T-helper 1 cell treated with Interleukin-12 subunit alpha and Interleukin-12 subunit beta and Interleukin-4 antibody, amounts not matched to agents 30 μg/mL and 1 μg/mL, for 36 hours (primary cell): ENCODE measurements around the gene MCC.

Source experiments
- H3K27ac Mint-ChIP-seq: one replicate; pipeline ENCODE4 v1.8.0; 2021; ENCODE audit warnings: mild to moderate bottlenecking, mixed read lengths
- H3K27me3 Mint-ChIP-seq: one replicate; pipeline ENCODE4 v1.8.0; 2021; ENCODE audit warnings: low read depth, mixed read lengths
- H3K36me3 Mint-ChIP-seq: one replicate; pipeline ENCODE4 v1.8.0; 2021; ENCODE audit warnings: low read depth, mixed read lengths
- H3K4me1 Mint-ChIP-seq: one replicate; pipeline ENCODE4 v1.8.0; 2021; ENCODE audit warnings: low read depth, mixed read lengths
- H3K4me3 Mint-ChIP-seq: one replicate; pipeline ENCODE4 v1.8.0; 2021; ENCODE audit warnings: mild to moderate bottlenecking, moderate library complexity, mixed read lengths
- H3K9me3 Mint-ChIP-seq: one replicate; pipeline ENCODE4 v1.8.0; 2021; ENCODE audit warnings: mixed read lengths

The MCC gene

DNA sequence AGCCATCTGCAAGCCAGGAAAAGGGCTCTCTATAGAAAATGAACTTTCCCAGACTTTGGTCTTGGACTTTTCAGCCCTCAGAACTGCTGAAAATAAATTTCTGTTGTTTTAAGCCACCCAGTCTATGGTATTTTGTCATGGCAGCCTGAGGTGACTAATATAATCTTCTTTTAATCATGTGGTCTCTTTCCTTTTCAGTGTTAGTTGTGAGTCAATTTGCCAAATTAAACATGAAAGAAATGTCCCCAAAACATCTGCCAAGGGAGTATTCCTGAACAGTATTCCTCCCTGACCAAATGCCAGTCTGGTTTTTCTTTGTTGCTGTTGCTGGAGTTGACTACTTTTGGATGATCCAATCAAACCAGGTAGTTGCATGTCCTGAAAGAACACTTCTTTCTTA lies 20.5 kb upstream of the MCC start:
- peaks cover 37% of the 10 kb centered on the region for H3K27me3 Mint-ChIP-seq
- no peak overlapping the region for H3K27ac Mint-ChIP-seq
- H3K9me3 Mint-ChIP-seq: peaks cover 4% of the 10 kb centered on the region
- H3K4me3 Mint-ChIP-seq: no peak overlapping the region
- H3K36me3 Mint-ChIP-seq: no peaks in the 10 kb centered on the region
- H3K4me1 Mint-ChIP-seq: peaks cover 5% of the 10 kb centered on the region

DNA sequence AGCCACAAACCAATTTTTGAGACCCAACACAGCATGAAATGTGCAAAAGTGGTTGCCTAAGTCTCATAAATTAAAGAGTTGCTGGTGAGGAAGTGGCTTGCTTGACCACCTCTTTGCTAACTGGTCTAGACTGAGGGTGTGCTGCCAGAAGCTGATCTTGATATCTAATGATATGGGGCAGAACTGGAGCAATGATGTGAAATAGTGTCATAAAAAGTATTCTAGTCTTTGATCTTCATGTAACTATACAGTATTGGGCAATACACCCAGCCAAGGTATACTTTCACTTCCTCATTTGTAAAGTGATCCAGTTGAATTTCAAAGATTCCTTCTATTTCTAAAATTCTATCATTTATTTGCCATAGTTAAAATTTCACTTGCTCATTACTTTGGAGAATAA lies 19.3 kb upstream of the MCC start:
- no peaks in the 10 kb centered on the region for H3K4me1 Mint-ChIP-seq

DNA sequence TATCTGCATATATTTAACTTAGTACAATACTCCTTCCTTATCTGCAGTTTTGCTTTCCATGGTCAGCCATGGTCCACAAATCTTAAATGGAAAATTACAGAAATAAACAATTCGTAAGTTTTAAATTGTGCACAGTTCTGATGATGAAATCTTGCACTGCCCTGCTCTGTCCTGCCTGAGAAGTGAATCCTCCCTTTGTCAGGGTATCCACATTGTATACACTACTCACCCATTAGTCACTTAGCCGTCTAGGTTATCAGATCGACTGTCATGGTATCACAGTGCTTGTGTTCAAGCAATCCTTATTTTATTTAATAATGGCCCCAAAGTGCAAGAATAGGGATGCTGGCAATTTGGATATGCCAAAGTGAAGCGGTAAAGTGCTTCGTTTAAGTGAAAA lies 16.9 kb upstream of the MCC start:
- Mint-ChIP-seq H3K4me3 (no peak overlapping the region), H3K9me3 (peaks cover under 1% of the 10 kb centered on the region), H3K36me3 (no peaks in the 10 kb centered on the region), H3K27me3 (peaks cover 54% of the 10 kb centered on the region), H3K27ac (no peak overlapping the region), H3K4me1 (no peaks in the 10 kb centered on the region)

More for the DNA sequence above, 19.3 kb upstream of the MCC start:
- Mint-ChIP-seq H3K9me3 (no peaks in the 10 kb centered on the region), H3K27ac (no peak overlapping the region), H3K36me3 (no peaks in the 10 kb centered on the region), H3K4me3 (no peak overlapping the region), H3K27me3 (peaks cover 40% of the 10 kb centered on the region)

DNA sequence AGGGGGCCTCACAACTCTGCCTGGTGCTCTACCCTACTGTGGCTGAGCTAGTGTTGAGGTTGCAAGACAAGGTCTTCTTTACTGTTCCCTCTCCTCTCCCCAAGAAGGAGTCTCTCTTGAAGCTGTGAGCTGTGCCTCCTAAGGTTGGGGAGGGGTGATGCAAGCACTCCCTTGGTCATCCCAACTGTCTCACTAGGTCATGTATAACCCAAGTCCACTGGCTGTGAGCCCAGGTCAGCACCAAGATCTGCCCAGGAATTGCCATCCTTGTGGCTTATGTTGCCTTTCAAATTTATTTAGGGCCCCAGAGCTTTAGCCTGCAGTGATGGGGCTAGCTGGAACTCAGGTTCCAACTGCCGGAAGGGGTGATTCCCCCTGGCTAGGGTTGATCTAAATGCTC lies 14.9 kb upstream of the MCC start:
- Mint-ChIP-seq H3K27ac (no peak overlapping the region), H3K27me3 (peaks cover 55% of the 10 kb centered on the region), H3K36me3 (no peaks in the 10 kb centered on the region), H3K9me3 (peaks cover 3% of the 10 kb centered on the region), H3K4me1 (no peaks in the 10 kb centered on the region), H3K4me3 (no peak overlapping the region)

DNA sequence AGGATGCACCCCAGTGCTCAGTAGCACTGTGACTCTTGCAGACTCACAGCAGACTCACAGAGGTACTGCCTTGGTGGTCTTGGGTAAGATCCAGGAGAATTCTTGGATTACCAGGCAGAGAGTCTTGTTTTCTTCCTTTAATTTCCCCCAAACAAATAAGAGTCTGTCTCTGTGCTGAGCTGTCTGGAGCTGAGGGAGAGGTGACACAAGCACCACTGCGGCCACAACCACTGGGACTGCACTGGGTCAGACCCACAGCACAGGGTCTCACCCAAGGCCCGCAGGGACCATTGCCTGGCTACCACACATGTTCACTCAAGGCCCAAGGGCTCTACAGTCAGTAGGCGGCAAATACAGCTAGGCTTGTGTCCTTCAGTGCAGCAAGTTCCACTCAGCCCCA lies 13.8 kb upstream of the MCC start:
- Mint-ChIP-seq H3K27ac (no peak overlapping the region), H3K27me3 (peaks cover 57% of the 10 kb centered on the region), H3K4me3 (no peak overlapping the region)

DNA sequence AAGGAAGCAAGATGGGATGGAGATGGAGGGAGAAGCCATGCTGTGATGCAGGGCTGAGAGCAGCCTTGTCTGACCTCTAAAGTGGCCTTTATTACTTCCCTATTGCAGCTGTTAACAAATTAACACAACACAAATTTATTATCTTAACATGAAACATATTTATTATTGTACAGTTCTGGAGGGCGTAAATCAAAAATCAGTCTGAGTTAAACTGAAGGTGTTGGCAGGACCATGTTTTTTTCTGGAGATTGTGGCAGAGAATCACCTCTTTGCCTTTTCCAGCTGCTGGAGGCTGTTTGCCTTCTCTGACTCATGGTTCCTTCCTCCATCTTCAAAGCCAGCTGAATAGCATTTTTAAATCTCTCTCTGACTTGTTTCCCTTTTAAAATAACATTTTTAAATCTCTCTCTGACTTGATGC lies 7.2 kb upstream of the MCC start:
- no peak overlapping the region for H3K4me3 Mint-ChIP-seq
- no peak overlapping the region for H3K27ac Mint-ChIP-seq
- peaks cover 4% of the 10 kb centered on the region for H3K36me3 Mint-ChIP-seq
- H3K27me3 Mint-ChIP-seq: peaks cover 56% of the 10 kb centered on the region
- H3K9me3 Mint-ChIP-seq: peaks cover 14% of the 10 kb centered on the region
- H3K4me1 Mint-ChIP-seq: no peaks in the 10 kb centered on the region

More for the DNA sequence above, 13.8 kb upstream of the MCC start:
- no peaks in the 10 kb centered on the region for H3K4me1 Mint-ChIP-seq
- H3K9me3 Mint-ChIP-seq: peaks cover 3% of the 10 kb centered on the region
- no peaks in the 10 kb centered on the region for H3K36me3 Mint-ChIP-seq

DNA sequence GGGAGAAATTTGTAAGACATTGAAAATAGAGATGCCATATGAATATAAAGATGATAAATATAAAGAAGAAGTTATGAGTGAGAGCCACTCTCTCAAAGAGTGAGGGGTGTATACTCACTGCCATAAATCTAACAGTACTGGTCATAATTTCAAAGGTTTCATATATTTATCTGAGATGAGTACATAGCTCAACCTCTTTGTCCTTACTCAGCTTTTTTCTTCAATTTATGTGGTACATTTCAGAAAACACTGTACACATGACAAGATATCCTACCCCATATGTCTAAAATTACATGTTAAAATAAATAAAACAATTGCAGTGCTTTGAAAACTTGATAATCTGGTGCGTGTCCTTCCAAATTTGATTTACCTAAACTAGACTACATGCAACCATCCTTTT lies 5.2 kb upstream of the MCC start:
- Mint-ChIP-seq H3K4me3 (no peak overlapping the region), H3K4me1 (peaks cover 11% of the 10 kb centered on the region), H3K27ac (no peak overlapping the region), H3K9me3 (peaks cover 21% of the 10 kb centered on the region), H3K27me3 (peaks cover 59% of the 10 kb centered on the region), H3K36me3 (peaks cover 9% of the 10 kb centered on the region)

DNA sequence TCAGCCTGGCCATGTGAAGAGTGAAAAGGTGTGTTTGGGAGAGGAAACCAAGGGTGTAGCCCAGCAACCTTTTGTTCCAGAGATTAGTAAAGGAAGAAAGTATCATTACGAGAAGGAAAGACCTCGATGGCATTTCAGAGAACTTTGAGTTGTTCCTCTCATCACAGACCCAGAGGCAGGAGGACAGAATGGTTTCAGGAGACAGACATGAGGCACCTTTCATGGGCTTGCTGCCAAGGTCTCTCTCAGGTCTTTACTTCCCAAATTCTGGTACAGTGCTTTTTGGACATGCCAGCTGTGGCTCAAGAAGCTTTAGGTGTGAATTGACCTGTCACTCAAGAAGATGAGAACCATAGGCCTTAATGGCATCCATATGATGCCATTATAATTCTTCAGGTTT lies 2.8 kb upstream of the MCC start:
- Mint-ChIP-seq H3K9me3 (peaks cover 21% of the 10 kb centered on the region), H3K4me3 (no peak overlapping the region), H3K27ac (no peak overlapping the region), H3K36me3 (peaks cover 9% of the 10 kb centered on the region), H3K27me3 (peaks cover 63% of the 10 kb centered on the region), H3K4me1 (peaks cover 20% of the 10 kb centered on the region)

DNA sequence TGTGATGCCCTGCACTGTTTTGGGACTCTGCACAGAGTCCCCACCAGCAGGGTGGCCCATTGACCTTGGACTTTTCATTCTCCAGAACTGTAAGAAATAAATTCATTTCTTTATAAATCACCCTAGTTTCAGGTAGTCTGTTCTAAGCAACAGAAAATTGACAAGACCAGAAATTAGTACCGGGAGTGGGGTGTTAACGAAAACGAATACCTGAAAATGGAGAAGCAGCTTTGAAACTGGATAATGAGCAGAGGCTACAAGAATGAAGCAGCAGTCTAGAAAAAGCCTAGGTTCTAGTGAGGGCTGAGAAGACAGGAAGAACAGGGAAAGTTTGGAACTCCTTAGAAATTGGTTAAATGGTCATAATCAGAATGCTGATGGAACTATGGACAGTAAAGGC lies 2.1 kb upstream of the MCC start:
- no peak overlapping the region for H3K4me3 Mint-ChIP-seq
- H3K9me3 Mint-ChIP-seq: peaks cover 21% of the 10 kb centered on the region
- peaks cover 69% of the 10 kb centered on the region for H3K27me3 Mint-ChIP-seq
- peaks cover 20% of the 10 kb centered on the region for H3K4me1 Mint-ChIP-seq
- H3K36me3 Mint-ChIP-seq: peaks cover 9% of the 10 kb centered on the region
- H3K27ac Mint-ChIP-seq: no peak overlapping the region

DNA sequence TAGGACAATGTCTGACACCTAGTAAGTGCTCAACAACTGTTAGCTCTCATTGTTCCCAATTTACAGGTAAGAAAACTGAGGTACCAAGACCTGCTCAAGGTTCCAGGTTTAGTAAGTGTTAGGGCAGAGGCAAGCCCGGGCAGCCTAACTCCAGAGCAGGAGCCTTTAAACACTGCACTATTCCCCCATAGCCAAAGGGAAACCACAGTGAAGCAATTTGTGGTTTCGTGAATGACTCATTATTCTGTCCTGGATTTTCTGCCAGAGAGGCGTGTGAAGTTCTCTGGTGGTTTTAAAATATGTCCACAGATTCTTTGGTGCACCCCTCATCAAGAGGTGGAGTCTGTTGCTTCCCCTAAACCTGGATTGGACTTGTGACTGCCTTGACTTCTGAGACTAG lies 1.0 kb upstream of the MCC start:
- H3K4me3 Mint-ChIP-seq: peak overlapping the region; percentile 16
- H3K36me3 Mint-ChIP-seq: peaks cover 9% of the 10 kb centered on the region
- peaks cover 21% of the 10 kb centered on the region for H3K9me3 Mint-ChIP-seq
- H3K27me3 Mint-ChIP-seq: peaks cover 70% of the 10 kb centered on the region
- H3K4me1 Mint-ChIP-seq: peaks cover 20% of the 10 kb centered on the region
- H3K27ac Mint-ChIP-seq: no peak overlapping the region

DNA sequence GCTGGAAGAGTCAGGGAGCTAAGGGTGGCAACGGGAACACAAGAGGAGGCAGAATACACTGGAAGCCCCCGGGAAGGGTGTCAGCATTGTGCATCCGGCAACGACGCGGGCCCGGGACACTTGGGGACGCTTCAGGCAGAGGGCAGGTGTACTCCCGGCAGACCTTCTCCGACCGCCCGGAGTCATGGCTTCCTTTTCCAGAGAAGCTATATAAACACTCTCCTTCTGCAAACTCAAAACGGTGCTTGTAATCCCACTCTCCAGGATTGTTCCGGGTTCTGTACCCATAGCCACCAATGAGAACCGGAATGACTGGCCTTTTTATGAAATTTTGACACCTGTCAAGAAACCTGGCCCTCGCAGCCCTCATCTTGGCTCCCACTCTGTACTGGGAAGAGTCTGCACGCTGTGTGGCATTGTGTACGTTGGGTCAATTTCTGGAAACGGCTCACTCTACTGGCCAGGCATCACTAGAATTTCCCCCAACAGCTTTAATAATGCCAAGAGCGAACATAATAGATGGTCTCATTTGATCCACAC lies 462 bp upstream of the MCC start:
- peak overlapping the region; percentile 60 for H3K4me3 Mint-ChIP-seq
- H3K27ac Mint-ChIP-seq: no peak overlapping the region

DNA sequence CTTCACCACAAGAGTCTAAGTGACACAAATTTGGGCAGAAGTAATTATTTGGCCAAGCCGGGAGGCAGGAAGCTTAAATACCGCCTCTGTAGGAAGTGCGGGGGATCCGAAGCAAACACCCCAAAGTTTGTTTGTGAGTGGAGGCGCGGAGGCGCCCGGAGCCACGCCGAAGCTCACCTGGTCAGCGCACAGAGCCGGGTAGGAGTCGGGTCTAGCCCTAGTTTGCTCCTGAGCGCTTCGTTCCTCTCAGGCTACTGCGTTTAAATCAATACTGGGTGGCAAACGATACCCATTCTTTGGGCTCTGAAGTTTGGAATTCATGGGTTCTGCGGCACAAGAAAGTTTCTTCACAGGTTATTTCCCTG lies 855 bp downstream of the MCC start:
- peaks cover 20% of the 10 kb centered on the region for H3K4me1 Mint-ChIP-seq
- H3K27me3 Mint-ChIP-seq: peaks cover 83% of the 10 kb centered on the region
- H3K9me3 Mint-ChIP-seq: peaks cover 21% of the 10 kb centered on the region
- peak overlapping the region; percentile 68 for H3K4me3 Mint-ChIP-seq
- H3K36me3 Mint-ChIP-seq: peaks cover 9% of the 10 kb centered on the region
- H3K27ac Mint-ChIP-seq: no peak overlapping the region

More for the DNA sequence above, 462 bp upstream of the MCC start:
- peaks cover 21% of the 10 kb centered on the region for H3K9me3 Mint-ChIP-seq
- peaks cover 20% of the 10 kb centered on the region for H3K4me1 Mint-ChIP-seq
- H3K36me3 Mint-ChIP-seq: peaks cover 9% of the 10 kb centered on the region
- peaks cover 73% of the 10 kb centered on the region for H3K27me3 Mint-ChIP-seq

DNA sequence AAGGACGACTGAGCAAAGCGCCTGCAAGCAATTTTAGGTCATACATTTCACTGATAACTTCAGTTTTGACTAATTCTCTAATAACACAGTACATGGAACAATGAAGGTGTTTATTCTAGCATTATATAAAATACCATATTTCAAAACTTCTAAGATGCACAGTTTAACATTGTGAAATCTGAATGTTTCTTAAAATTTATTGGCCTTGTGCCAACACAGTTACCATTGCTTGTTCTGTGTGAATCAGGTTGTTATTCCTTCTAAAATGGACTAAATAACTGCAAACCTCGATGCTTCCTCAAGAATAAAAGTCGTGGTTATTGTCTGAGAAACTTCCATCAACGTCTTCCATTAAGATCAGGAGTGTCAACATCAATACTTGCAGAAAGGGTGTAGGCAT lies 8.0 kb downstream of the MCC start:
- no peak overlapping the region for H3K27ac Mint-ChIP-seq
- no peaks in the 10 kb centered on the region for H3K9me3 Mint-ChIP-seq
- H3K27me3 Mint-ChIP-seq: peaks cover 59% of the 10 kb centered on the region
- no peaks in the 10 kb centered on the region for H3K36me3 Mint-ChIP-seq
- H3K4me3 Mint-ChIP-seq: no peak overlapping the region
- no peaks in the 10 kb centered on the region for H3K4me1 Mint-ChIP-seq

DNA sequence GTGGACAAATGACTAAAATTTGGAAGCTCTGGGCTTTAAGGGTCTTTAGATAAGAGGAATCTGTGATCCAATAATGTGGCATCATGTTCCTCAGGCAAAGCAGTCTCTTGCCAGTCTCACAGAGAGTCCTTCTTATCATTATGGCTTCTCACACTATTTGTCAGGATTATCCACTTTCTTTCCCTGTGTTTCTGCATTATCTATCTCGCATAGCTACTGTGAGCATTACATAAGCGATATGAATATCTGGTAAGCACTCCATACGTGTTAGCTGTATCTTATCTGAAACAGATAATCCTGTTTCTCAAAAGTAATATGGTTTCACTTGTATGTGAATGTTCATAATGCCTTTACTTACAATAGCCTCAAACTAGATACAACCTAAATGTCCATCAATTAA lies 9.6 kb downstream of the MCC start:
- Mint-ChIP-seq H3K4me1 (no peaks in the 10 kb centered on the region), H3K36me3 (no peaks in the 10 kb centered on the region), H3K9me3 (no peaks in the 10 kb centered on the region), H3K27me3 (peaks cover 56% of the 10 kb centered on the region), H3K27ac (no peak overlapping the region), H3K4me3 (no peak overlapping the region)

DNA sequence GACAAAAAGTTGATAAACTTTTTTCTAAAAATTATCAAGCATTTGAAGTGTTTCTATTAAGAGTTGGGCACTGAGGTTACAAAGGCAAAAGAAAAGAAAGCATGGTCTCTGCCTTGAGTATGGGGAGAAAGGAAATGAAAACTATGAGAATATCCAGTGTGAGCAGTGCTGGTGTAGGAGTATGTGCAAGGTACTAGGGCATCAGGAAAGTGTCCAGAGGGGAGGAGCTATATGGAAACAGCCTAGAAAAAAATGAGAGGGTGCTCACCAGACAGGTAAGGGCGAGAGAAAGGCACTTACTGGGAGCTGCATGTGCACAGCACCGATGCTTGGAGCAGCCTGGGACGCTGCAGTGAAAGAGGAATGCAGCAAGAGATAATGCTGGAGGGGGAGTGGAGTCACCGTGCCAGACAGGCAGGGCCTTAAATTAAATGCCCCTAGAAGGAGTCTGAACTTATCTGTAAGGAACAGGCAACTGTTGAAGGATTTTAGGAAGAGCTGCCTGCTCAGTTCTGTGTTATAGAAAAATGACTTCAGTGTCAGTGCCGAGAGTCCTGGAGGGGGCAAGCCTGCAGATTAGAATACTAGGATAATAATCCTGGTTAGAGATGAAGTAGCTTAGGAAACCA lies 14.0 kb downstream of the MCC start:
- H3K4me3 Mint-ChIP-seq: no peak overlapping the region
- H3K4me1 Mint-ChIP-seq: no peaks in the 10 kb centered on the region
- H3K36me3 Mint-ChIP-seq: no peaks in the 10 kb centered on the region
- peaks cover 45% of the 10 kb centered on the region for H3K27me3 Mint-ChIP-seq
- no peak overlapping the region for H3K27ac Mint-ChIP-seq
- H3K9me3 Mint-ChIP-seq: no peaks in the 10 kb centered on the region

DNA sequence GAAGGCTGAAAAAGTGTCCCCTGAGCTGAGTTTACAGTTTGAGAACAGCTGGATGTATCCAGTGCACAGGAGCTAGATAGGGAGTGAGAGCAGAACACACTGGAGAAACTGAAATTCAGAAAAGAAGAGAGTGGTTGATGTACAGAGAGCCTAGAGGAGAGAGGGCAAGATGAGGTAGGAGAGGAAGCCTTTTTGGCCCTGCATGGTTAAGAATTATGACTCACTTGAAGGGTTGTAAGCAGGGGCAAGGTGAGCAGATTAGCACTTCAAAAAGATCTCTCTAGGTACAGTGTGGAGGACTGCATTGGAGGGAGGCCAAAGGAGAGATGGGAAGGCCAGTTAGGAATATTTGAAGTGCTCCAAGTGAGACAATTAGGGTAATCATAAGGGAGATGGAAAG lies 25.2 kb downstream of the MCC start:
- Mint-ChIP-seq H3K4me3 (no peak overlapping the region), H3K27me3 (peaks cover 4% of the 10 kb centered on the region), H3K27ac (no peak overlapping the region), H3K36me3 (no peaks in the 10 kb centered on the region), H3K4me1 (no peaks in the 10 kb centered on the region), H3K9me3 (no peaks in the 10 kb centered on the region)
